A549 (cell line): Measurements from ENCODE around the gene LRRC36. TPM values are rescaled to one million over a fixed set of nuclear protein-coding genes. Genes with fewer than 3 reads are reported as not detected.

ENCODE experiments used
- ATAC-seq, 2 experiments: fragments of 200-7000 bp in 1 of 2; fragments of >200 bp in 1 of 2; cut with Nextera tagmentation in 1 of 2; cut with Tn5 transposase in 1 of 2; 3 replicates each; pipeline versions ENCODE4 v1.8.0 to v1.9.1; 2018 to 2020; ENCODE audit warnings: mild to moderate bottlenecking in 1 of 2, moderate library complexity in 1 of 2
- CTCF ChIA-PET: fragments of 300-600 bp; sonication (Branson Sonifier 250); formaldehyde crosslinking; extraction: SDS; loops from one replicate; lab custom pipeline; 2021; ENCODE audit warnings: antibody characterized with exemption, inconsistent platforms; lab: Yijun Ruan, JAX
- POLR2A ChIA-PET: fragments of 350-600 bp; formaldehyde crosslinking; extraction: SDS; loops from one replicate; lab custom pipeline; 2021; ENCODE audit warnings: antibody characterized with exemption, inconsistent platforms; lab: Yijun Ruan, JAX
- DNase-seq, 2 experiments: peaks; one replicate each; pipeline versions ENCODE4 v3.0.0 to v3.0.0-alpha.2; 2011 to 2016; ENCODE audit warnings: low read depth in 1 of 2, low spot score in 1 of 2
- FAIRE-seq: peaks from 2 replicates; lab custom pipeline; 2011; peaks lifted over from hg19 to GRCh38; lab: Jason Lieb, UNC
- H3K27ac ChIP-seq, 2 experiments: fragments of >200 bp; sonication (Bioruptor Twin); formaldehyde crosslinking; 3 replicates each; pipeline ENCODE4 v1.5.1; 2016 to 2017
- H3K4me1 ChIP-seq: fragments of >200 bp; sonication (Bioruptor Twin); formaldehyde crosslinking; 3 replicates; pipeline ENCODE4 v1.6.1; 2016
- H3K4me2 ChIP-seq: fragments of >200 bp; sonication (Bioruptor Twin); formaldehyde crosslinking; 3 replicates; pipeline ENCODE4 v1.6.1; 2016
- H3K4me3 ChIP-seq: fragments of >200 bp; sonication (Bioruptor Twin); formaldehyde crosslinking; 3 replicates; pipeline ENCODE4 v1.5.1; 2016
- H3K9me3 ChIP-seq: fragments of >200 bp; sonication (Bioruptor Twin); formaldehyde crosslinking; 3 replicates; pipeline ENCODE4 v1.6.1; 2016
- EHMT2 ChIP-seq: fragments of 200-600 bp; sonication (generic); IDR thresholded peaks from 2 replicates; pipeline ENCODE4 v1.6.1; 2016; ENCODE audit warnings: antibody characterized with exemption, low read depth, mild to moderate bottlenecking, moderate library complexity
- HEYL ChIP-seq: fragments of 250-450 bp; sonication (Bioruptor Pico); IDR thresholded peaks from 2 replicates; pipeline ENCODE4 v1.8.0; 2021; ENCODE audit warnings: mild to moderate bottlenecking, moderate library complexity
- HOXA7 ChIP-seq: fragments of 250-450 bp; sonication (Bioruptor Pico); IDR thresholded peaks from 2 replicates; pipeline ENCODE4 v1.5.0; 2020; ENCODE audit warnings: mild to moderate bottlenecking, moderate library complexity
- HOXB5 ChIP-seq: fragments of 250-450 bp; sonication (Bioruptor Pico); IDR thresholded peaks from 2 replicates; pipeline ENCODE4 v1.5.0; 2020; ENCODE audit warnings: mild to moderate bottlenecking, moderate library complexity
- JUN ChIP-seq, 2 experiments: fragments of >200 bp; sonication (Bioruptor Twin); formaldehyde crosslinking; IDR thresholded peaks; 2 replicates in 1 of 2; 3 replicates in 1 of 2; pipeline ENCODE4 v1.6.1; 2016 to 2017
- NFE2L2 ChIP-seq: fragments of 150-350 bp; conservative IDR thresholded peaks from 2 replicates; pipeline ENCODE4 v1.6.1; 2014; ENCODE audit warnings: low read length
- RARB ChIP-seq: fragments of 250-450 bp; sonication (Bioruptor Pico); IDR thresholded peaks from 2 replicates; pipeline ENCODE4 v1.8.0; 2021; ENCODE audit warnings: mild to moderate bottlenecking, moderate library complexity
- RNF2 ChIP-seq: fragments of 200-600 bp; sonication (generic); IDR thresholded peaks from 2 replicates; pipeline ENCODE4 v1.6.1; 2016; ENCODE audit warnings: low read depth, mild to moderate bottlenecking, antibody characterized with exemption, moderate library complexity, borderline replicate concordance
- WGBS: methylation state at CpG from one replicate; pipeline ENCODE4 v1.1.6; 2017; ENCODE audit errors: missing lambda C conversion rate; 5-methylcytosine and 5-hydroxymethylcytosine counted together
- polyA plus RNA-seq, 4 experiments: library from polyadenylated mRNA; depleted of rRNA in 3 of 4; stranded (reverse); fragments of >200 nt; fragmentation: RNase III in 1 of 4; extraction: RNeasy Plus Mini Kit Qiagen cat#74134 plus additional on column Dnase treatment in 1 of 4; gene quantifications; 2 replicates in 3 of 4; 3 replicates in 1 of 4; pipeline ENCODE4 v1.2.3, GENCODE V29; 2011 to 2017
- TF ChIP-seq, protein P1 (sequence below): fragments of >200 bp; sonication (Bioruptor Twin); formaldehyde crosslinking; IDR thresholded peaks from 2 replicates; pipeline ENCODE4 v1.6.1; 2016
- TF ChIP-seq, protein P2 (sequence below): fragments of 150-350 bp; IDR thresholded peaks from 2 replicates; pipeline ENCODE4 v1.6.1; 2014; ENCODE audit warnings: low read depth, mild to moderate bottlenecking, low read length
- TF ChIP-seq, protein P3 (sequence below): IDR thresholded peaks from 2 replicates; pipeline ENCODE4 v1.6.1; 2012; ENCODE audit warnings: low read depth, borderline replicate concordance
- TF ChIP-seq, protein P4 (sequence below): IDR thresholded peaks from 2 replicates; pipeline ENCODE4 v1.6.1; 2012

The LRRC36 gene
- polyA plus RNA-seq, 2 of the 4 experiments (the other 2 are of a cell fraction) = 0.48 to 0.57 TPM

DNA sequence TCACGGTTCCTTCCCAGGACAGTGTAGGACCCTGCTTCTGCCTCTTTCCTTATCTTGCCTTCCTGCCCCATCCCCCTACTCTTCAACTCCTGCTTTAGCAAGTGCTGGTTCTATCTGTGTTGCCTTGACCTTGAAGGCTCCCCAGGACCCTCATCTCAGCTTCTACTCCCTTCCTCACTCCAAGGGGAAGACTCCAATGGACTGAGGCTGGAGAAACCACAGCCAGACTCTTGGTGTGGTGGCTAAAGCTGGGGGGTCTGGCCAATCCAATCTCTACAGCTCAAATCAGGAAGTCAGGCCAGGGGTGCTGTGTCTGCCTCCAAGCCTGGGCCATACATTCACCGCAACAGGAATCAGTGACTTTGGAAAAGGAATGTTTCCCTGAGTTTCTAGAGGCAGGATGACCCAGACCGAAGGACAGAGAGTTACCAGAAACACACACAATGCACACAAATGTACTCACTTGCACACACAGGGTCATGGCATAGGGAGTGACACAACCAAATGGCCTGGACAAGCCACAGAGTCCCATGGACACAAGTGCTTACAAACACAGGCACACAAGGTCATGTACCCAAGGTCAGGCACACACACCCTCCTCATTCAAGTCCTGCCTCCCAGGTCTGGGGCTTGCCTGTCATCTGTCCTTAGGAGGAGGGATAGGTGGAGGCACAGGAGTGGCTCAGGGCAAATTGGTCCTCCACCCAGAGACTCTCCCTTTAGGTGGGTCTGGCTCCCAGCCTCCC, 102.6 kb downstream of the LRRC36 start:
- ATAC-seq = no peak
- no peak for DNase-seq
- no peak for TF ChIP-seq HEYL (CRISPR knock-in tag)
- TF ChIP-seq, protein P1, sequence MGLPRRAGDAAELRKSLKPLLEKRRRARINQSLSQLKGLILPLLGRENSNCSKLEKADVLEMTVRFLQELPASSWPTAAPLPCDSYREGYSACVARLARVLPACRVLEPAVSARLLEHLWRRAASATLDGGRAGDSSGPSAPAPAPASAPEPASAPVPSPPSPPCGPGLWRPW = no peak
- TF ChIP-seq RNF2 = no peak
- TF ChIP-seq NFE2L2 = no peak
- TF ChIP-seq EHMT2 = no peak
- TF ChIP-seq, all 56 proteins: peak for 0
- POLR2A ChIA-PET = no interaction called here
- Histone ChIP-seq H3K4me2 (no peak overlapping the region), H3K9me3 (no peaks in the 10 kb centered on the region), H3K4me3 (no peak overlapping the region), H3K27ac (no peak overlapping the region), H3K4me1 (peaks cover 9% of the 10 kb centered on the region; the same call in 2 of the 3 replicates)
- CTCF ChIA-PET = interaction anchor here (0.6 to 10.9 kb wide), 23 partner anchors 12 to 244 kb away, joined by 3 to 207 read pairs (median 8); partner anchors contain the start of genes ATP6V0D1, TPPP3 and ZDHHC1
- WGBS = 92% methylated on average over 3 of the region's 3 CpGs
- no peak for FAIRE-seq

DNA sequence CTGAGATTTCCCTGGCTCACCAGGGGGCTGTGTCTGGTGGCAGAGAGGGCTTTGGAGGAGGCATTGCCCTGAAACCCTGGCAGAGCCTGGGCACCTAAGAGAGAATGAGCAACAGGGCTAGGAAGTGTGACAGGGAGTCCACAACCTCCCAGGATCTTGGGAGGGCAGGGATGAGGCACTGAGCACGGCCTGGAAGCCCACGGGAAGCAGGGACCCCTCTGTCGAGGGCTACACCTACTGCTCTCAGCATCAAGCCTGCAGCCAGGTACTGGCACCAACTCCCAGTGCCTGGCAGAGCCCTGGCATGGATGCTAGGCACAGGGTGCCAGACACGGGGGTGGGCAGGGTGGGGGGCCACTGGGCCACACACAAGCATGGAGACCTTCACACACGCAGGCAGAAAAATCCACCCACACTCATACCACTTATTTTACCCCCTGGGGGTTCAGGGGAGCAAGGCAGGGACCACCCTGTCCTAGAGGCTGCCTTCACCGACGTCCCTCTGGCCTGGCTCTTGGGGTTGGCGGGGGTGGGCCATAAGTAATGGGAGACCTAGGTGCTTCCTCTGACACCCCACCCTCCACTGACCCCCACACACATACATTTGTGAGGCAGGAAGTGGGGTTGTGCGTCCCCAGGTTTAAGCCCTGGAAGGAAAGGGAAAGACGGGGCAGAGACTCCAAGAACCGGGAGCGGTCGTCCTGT, 103.3 kb downstream of the LRRC36 start:
- peak overlapping the region; percentile 98 for H3K4me2 ChIP-seq
- ATAC-seq (no peak), DNase-seq (no peak), FAIRE-seq (no peak)
- POLR2A ChIA-PET = interaction anchor here (0.8 kb wide), 1 partner anchor 36 kb away, joined by 3 read pairs; no protein-coding TSS in a partner anchor
- peak overlapping the region; percentile 59 for H3K4me3 ChIP-seq
- H3K4me1 ChIP-seq = peaks cover 9% of the 10 kb centered on the region; the same call in 2 of the 3 replicates
- peak overlapping the region; percentile 63 to 76; a peak in 5 of 6 replicates for H3K27ac ChIP-seq
- H3K9me3 ChIP-seq = no peaks in the 10 kb centered on the region
- no peak for TF ChIP-seq RARB
- WGBS = 50% methylated on average over 11 of the region's 13 CpGs
- CTCF ChIA-PET = interaction anchor here (1.0 to 10.9 kb wide), 12 partner anchors 10 to 146 kb away, joined by 3 to 207 read pairs (median 10); partner anchors contain the start of gene ZDHHC1

DNA sequence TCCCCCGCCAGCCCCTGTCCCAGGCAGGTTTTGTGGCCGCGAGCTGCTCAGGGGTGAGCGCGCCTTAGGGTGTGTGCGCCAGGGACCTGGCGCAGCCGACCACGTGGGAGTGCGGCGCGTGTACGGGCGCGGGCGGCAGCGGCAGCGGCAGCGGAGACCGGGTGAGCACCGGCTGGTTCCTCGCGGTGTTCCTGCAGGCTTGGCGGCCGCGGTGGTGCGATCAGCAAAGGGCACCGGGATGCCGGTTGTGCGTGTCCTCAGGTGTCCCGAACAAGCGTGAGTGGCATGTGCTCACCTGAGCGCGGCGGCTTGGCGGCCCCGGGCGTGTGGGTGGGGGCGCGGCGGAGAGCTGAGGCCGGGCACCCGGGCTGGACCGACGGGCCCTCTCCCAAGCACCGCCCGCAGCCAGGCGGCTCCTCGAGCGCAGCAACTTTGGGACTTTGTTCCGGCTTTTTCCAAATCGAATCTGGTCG, 103.9 kb downstream of the LRRC36 start:
- Histone ChIP-seq H3K4me2 (peak overlapping the region; percentile 98), H3K4me1 (peaks cover 9% of the 10 kb centered on the region; the same call in 2 of the 3 replicates)
- ChIA-PET POLR2A (interaction anchor here (0.6 to 0.8 kb wide), 2 partner anchors 11 to 35 kb away, joined by 3 read pairs; no protein-coding TSS in a partner anchor), CTCF (interaction anchor here (0.6 to 3.2 kb wide), 5 partner anchors 10 to 31 kb away, joined by 3 to 12 read pairs (median 4); partner anchors contain the start of gene ZDHHC1)
- TF ChIP-seq, protein P2, sequence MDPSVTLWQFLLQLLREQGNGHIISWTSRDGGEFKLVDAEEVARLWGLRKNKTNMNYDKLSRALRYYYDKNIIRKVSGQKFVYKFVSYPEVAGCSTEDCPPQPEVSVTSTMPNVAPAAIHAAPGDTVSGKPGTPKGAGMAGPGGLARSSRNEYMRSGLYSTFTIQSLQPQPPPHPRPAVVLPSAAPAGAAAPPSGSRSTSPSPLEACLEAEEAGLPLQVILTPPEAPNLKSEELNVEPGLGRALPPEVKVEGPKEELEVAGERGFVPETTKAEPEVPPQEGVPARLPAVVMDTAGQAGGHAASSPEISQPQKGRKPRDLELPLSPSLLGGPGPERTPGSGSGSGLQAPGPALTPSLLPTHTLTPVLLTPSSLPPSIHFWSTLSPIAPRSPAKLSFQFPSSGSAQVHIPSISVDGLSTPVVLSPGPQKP = no peak
- TF ChIP-seq RNF2 (0 out of 2 replicates have a peak, but pooled peaks have one; percentile 45), JUN (IDR thresholded peaks at IDR 0.05) (peak in 1 of 2 experiments; percentile 36; a peak in 1 of 5 replicates), HOXB5 (CRISPR knock-in tag) (0 out of 2 replicates have a peak, but pooled peaks have one; percentile 31), HOXA7 (CRISPR knock-in tag) (no peak)
- TF ChIP-seq, protein P3, sequence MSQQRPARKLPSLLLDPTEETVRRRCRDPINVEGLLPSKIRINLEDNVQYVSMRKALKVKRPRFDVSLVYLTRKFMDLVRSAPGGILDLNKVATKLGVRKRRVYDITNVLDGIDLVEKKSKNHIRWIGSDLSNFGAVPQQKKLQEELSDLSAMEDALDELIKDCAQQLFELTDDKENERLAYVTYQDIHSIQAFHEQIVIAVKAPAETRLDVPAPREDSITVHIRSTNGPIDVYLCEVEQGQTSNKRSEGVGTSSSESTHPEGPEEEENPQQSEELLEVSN = peak; percentile 64
- TF ChIP-seq, protein P4, sequence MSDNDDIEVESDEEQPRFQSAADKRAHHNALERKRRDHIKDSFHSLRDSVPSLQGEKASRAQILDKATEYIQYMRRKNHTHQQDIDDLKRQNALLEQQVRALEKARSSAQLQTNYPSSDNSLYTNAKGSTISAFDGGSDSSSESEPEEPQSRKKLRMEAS = peak; percentile 86
- TF ChIP-seq, all 56 proteins: peak for 5
- ATAC-seq (peak; percentile 36 to 50; a peak in 5 of 6 replicates), FAIRE-seq (no peak), DNase-seq (peak in 1 of 2 experiments; percentile 42)
- WGBS = 1% methylated on average over 27 of the region's 53 CpGs
- H3K27ac ChIP-seq = peak overlapping the region; percentile 63 to 76; a peak in 5 of 6 replicates
- H3K4me3 ChIP-seq = peak overlapping the region; percentile 59
- H3K9me3 ChIP-seq = no peaks in the 10 kb centered on the region
